Heart right ventricle (tissue), 16 donors: ENCODE measurements around the gene RAC2. TPM values are rescaled to one million over a fixed set of nuclear protein-coding genes. Genes with fewer than 3 reads are reported as not detected.
"Not testable (repeated sequence)": the region's sequence is repeated elsewhere in the genome, so short reads cannot be mapped to it uniquely, and the experiment has no call there.

Experiments
- ATAC-seq, 8 donors: fragments of 200-7000 bp; cut with Tn5 transposase; one replicate each; pipeline ENCODE4 v1.9.1; 2020; ENCODE audit warnings: mild to moderate bottlenecking in 8 of 8, moderate library complexity in 8 of 8, moderate number of reproducible peaks in 1 of 8
- DNase-seq, 2 donors: peaks; one replicate each; pipeline ENCODE4 v3.0.0-alpha.2; 2020
- H3K27ac ChIP-seq, 10 donors: fragments of 200-600 bp; sonication (generic) in 2 of 10; one replicate each; pipeline versions ENCODE4 v1.5.0 to v1.8.0; 2020 to 2022; ENCODE audit warnings: mild to moderate bottlenecking in 3 of 10
- H3K27me3 ChIP-seq, 7 donors: fragments of 200-600 bp; one replicate each; pipeline ENCODE4 v1.8.0; 2021 to 2022; ENCODE audit warnings: mild to moderate bottlenecking in 2 of 7
- H3K36me3 ChIP-seq, 9 donors: fragments of 200-600 bp; sonication (generic) in 1 of 9; one replicate each; pipeline versions ENCODE4 v1.5.0 to v1.8.0; 2020 to 2022; ENCODE audit warnings: mild to moderate bottlenecking in 2 of 9
- H3K4me1 ChIP-seq, 9 donors: fragments of 200-600 bp; sonication (generic) in 1 of 9; one replicate each; pipeline versions ENCODE4 v1.5.0 to v1.8.0; 2020 to 2022; ENCODE audit warnings: mild to moderate bottlenecking in 4 of 9
- H3K4me3 ChIP-seq, 10 donors: fragments of 200-600 bp; sonication (generic) in 2 of 10; one replicate each; pipeline versions ENCODE4 v1.5.0 to v1.8.0; 2020 to 2022; ENCODE audit warnings: mild to moderate bottlenecking in 7 of 10, moderate library complexity in 2 of 10
- H3K9me3 ChIP-seq, 11 donors: fragments of 200-600 bp in 10 of 11; sonication (generic) in 2 of 11; one replicate each; pipeline versions ENCODE4 v1.5.0 to v1.8.0; 2013 to 2022; ENCODE audit warnings: mild to moderate bottlenecking in 2 of 11, control low read depth in 1 of 11, moderate library complexity in 1 of 11
- CTCF ChIP-seq, 9 donors: fragments of 200-600 bp; sonication (generic) in 2 of 9; IDR thresholded peaks; one replicate each; pipeline versions ENCODE4 v1.5.0 to v1.8.0; 2021 to 2022; ENCODE audit warnings: antibody characterized with exemption in 9 of 9, mild to moderate bottlenecking in 5 of 9, moderate library complexity in 1 of 9
- WGBS, 2 donors: extraction: QIAGEN DNeasy Blood & Tissue Kit; methylation state at CpG; one replicate each; pipeline ENCODE4 v1.1.7; 2013; ENCODE audit warnings: inconsistent platforms in 1 of 2; 5-methylcytosine and 5-hydroxymethylcytosine counted together
- intact Hi-C, 10 donors: fragments of 100-400 bp; cut with DNase I; formaldehyde crosslinking; loops; one replicate each; pipeline versions ENCODE4 v1.11.1 to v1.14.2; 2022
- polyA plus RNA-seq, 2 donors: library from polyadenylated mRNA; stranded (reverse); fragments of 200-250 nt; gene quantifications; one replicate each; pipeline ENCODE4 v1.2.3, GENCODE V29; 2013
- total RNA-seq, 10 donors: library from RNA; stranded (reverse); fragmentation: NEBNext Ultra II Directional in 3 of 10; extraction: Animal tissue kit (Norgen Biotek cat#: 25700) in 3 of 10; gene quantifications; one replicate each; pipeline versions ENCODE4 v1.2.1 to v1.2.4, GENCODE V29; 2021 to 2023
- donor health status: Arrhythmogenic right ventricular cardiomyopathy.
- donor health status: ischemic (EF 13 %, LVEDD 7.1; RV severe dilation, severe dysfunction).
- donor health status: healthy with polysubstance abuse.
- donor health status: DM: no; HTN: yes; CAD: no.
- donor health status: DM: no; HTN: no; CAD: no.
- donor health status: ischemic (EF 25% LVEDD 6.9; RV normal size, moderate dysfunction).
- donor health status: ischemic (EF 25% LVEDD 5.7; RV mildly dilated, moderate dysfunction).
- donor health status: healthy.
- donor health status: DM: yes; HTN: yes; CAD: no.
- donor health status: Ischemic cardiomyopathy.
- donor health status: ischemic (EF 35%, LVEDD 5.7; RV mildly dilated, moderate dysfunction).
- donor health status: nonischemic (EF 11% LVEDD 7.7; RV severe dilation, severe dysfunction).
- donor health status: DM: yes; HTN: yes; CAD: no.
- donor health status: PGD.
- donor health status: ischemic (EF 29% LVEDD 5.4; RV normal size, mild dysfunction).
- donor health status: nonischemic (EF 23%, LVEDD 6.1; RV moderate dilation, normal function).

Gene RAC2
- total and polyA plus RNA-seq, 12 donors = 1.1 to 37.1 (median 3.5) TPM

- no peak for TF ChIP-seq CTCF (IDR thresholded peaks at IDR 0.05)
- Histone ChIP-seq H3K27ac (peak overlapping the region in 1 of 10 donors; percentile 71), H3K4me3 (no peak overlapping the region), H3K27me3 (peaks cover 0 to 95% (median 81%) of the 10 kb centered on the region in 7 donors), H3K36me3 (peaks cover 0 to 75% (median 0%) of the 10 kb centered on the region in 9 donors), H3K4me1 (peaks cover 0 to 91% (median 0%) of the 10 kb centered on the region in 9 donors), H3K9me3 (no peaks in the 10 kb centered on the region)
- no peak for DNase-seq
- no peak for ATAC-seq
- intact Hi-C loops = no loop called here
- WGBS, 2 donors = 93% methylated on average over 3 of the region's 3 CpGs
Measured at GRCh38 chr22:37235897-37236607, 8.0 kb downstream of the RAC2 start.

GRCh38 chr22:37234736-37235711 lies 9.0 kb downstream of the RAC2 start:
- Histone ChIP-seq H3K27ac (peak overlapping the region in 1 of 10 donors; percentile 26), H3K4me3 (no peak overlapping the region), H3K36me3 (peaks cover 0 to 69% (median 0%) of the 10 kb centered on the region in 9 donors), H3K27me3 (peaks cover 0 to 93% (median 73%) of the 10 kb centered on the region in 7 donors), H3K4me1 (peaks cover 0 to 91% (median 0%) of the 10 kb centered on the region in 9 donors), H3K9me3 (no peaks in the 10 kb centered on the region)
- 84 to 86% methylated on average over 16 of the region's 16 CpGs for WGBS, 2 donors
- intact Hi-C loops = no loop called here
- DNase-seq (no peak), ATAC-seq (no peak)
- TF ChIP-seq CTCF (IDR thresholded peaks at IDR 0.05) = no peak

GRCh38 chr22:37233751-37234631 lies 10.1 kb downstream of the RAC2 start:
- intact Hi-C loops = no loop called here
- no peak for TF ChIP-seq CTCF (IDR thresholded peaks at IDR 0.05)
- Histone ChIP-seq H3K4me1 (peaks cover 0 to 91% (median 0%) of the 10 kb centered on the region in 9 donors), H3K4me3 (no peak overlapping the region), H3K36me3 (peaks cover 0 to 61% (median 0%) of the 10 kb centered on the region in 9 donors), H3K27ac (peak overlapping the region in 1 of 10 donors; percentile 15), H3K9me3 (no peaks in the 10 kb centered on the region), H3K27me3 (peaks cover 0 to 85% (median 62%) of the 10 kb centered on the region in 7 donors)
- no peak for ATAC-seq
- no peak for DNase-seq
- 52 to 55% methylated on average over 27 of the region's 27 CpGs for WGBS, 2 donors

- DNase-seq, H3K4me3 ChIP-seq, H3K9me3 ChIP-seq, intact Hi-C loops, ATAC-seq: not testable (repeated sequence)
- peaks cover 0 to 93% (median 0%) of the 10 kb centered on the region in 9 donors for H3K4me1 ChIP-seq
- H3K36me3 ChIP-seq = peaks cover 0 to 58% (median 0%) of the 10 kb centered on the region in 9 donors
- 87 to 89% methylated on average over 12 of the region's 12 CpGs for WGBS, 2 donors
- peak overlapping the region in 1 of 10 donors; percentile 15 for H3K27ac ChIP-seq
- H3K27me3 ChIP-seq = peaks cover 0 to 83% (median 56%) of the 10 kb centered on the region in 7 donors
Measured at GRCh38 chr22:37233371-37233750, 10.7 kb downstream of the RAC2 start.
